HG03521 (cell line): ENCODE measurements around the gene BMP10.

Source experiments
- ATAC-seq: cut with Tn5 transposase; IDR thresholded peaks from one replicate; pipeline ENCODE4 v1.9.1; 2021; ENCODE audit warnings: mild to moderate bottlenecking, moderate library complexity; ENCODE audit not compliant: unreplicated experiment

Gene BMP10

GRCh38 chr2:68853915-68854314 is 17.3 kb downstream of the BMP10 start:
- ATAC-seq = no peak

DNA sequence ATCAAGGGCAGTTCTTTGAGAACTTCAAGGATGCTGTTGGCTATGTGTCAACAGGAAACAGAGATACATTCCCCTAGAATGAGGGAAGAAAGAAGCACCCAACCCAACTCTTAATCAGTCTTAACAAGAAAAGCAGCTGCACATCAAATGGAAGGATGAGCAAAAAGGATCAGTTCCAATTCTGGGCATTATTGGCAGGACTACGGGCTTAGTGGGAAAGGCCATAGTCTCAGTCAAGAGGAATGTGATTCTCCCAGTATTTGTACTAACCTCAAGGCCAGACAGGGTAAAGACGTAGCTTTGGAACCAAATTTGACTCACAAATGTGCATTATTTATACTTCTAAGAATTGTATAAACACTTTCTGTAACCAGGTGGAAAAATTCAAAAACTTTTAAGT is 18.2 kb downstream of the BMP10 start:
- ATAC-seq = no peak

GRCh38 chr2:68850524-68850923 is 20.7 kb downstream of the BMP10 start:
- no peak for ATAC-seq

- ATAC-seq = no peak
Observed at GRCh38 chr2:68849579-68850030, 21.6 kb downstream of the BMP10 start.

DNA sequence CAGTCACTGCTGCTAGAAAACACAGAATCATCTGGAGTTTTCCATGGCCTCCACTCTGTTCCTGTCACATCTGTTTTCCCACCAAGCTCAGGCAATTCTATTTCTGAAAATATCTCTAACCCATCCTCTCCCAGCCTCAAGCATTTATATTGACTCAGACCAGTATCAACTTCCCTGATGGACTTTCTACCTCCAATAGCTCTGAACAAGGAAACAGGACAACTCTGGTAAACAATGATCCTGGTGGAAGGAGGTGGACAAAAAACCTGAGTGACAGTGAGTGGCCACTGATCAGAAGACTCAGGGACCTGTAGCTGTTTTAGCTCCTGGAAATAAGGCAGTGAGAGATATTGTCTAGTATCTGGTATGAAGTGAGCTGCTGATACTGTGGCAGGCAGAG is 23.4 kb downstream of the BMP10 start:
- no peak for ATAC-seq

- no peak for ATAC-seq
Observed at GRCh38 chr2:68846091-68846490, 25.1 kb downstream of the BMP10 start.

- no peak for ATAC-seq
Observed at GRCh38 chr2:68845043-68845442, 26.2 kb downstream of the BMP10 start.

GRCh38 chr2:68839260-68839833 is 31.9 kb downstream of the BMP10 start:
- no peak for ATAC-seq

DNA sequence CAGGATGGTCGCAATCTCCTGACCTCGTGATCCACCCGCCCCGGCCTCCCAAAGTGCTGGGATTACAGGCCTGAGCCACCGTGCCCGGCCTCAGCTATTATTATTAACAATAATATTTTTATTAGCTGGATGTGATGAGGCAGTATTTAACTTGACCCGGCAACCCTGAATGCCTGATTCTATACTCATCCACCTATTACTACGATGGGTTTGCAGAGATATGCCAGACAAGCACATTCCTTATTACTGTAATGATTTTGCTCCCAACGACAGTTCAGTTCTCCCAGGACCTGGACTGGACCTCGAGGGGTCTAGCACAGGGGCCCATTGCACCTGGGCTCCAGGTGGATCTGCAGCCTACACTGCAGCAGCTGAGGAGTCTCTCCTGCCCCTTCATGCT is 32.6 kb downstream of the BMP10 start:
- ATAC-seq = no peak

DNA sequence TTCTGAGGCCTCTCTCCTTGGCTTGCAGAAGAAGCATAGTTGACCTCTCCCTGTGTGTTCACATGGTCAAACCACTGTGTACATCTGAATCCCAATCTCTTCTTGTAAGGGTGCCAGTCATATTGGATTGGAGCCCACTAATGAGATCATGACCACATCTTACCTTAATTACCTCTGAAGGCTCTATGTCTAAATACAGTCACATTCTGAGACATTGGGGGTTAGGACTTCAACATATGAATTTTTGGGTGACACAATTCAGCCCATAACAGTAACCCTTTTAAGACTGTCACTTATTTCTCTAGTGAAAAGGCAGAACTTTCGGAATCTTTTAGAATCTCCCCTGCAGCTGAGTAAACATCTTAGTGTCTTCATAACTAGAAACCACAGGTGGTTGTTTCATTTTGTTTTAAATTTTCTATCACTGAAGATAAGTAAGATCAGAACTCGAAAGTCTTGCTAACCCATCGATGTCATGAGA is 33.3 kb downstream of the BMP10 start:
- ATAC-seq = no peak

DNA sequence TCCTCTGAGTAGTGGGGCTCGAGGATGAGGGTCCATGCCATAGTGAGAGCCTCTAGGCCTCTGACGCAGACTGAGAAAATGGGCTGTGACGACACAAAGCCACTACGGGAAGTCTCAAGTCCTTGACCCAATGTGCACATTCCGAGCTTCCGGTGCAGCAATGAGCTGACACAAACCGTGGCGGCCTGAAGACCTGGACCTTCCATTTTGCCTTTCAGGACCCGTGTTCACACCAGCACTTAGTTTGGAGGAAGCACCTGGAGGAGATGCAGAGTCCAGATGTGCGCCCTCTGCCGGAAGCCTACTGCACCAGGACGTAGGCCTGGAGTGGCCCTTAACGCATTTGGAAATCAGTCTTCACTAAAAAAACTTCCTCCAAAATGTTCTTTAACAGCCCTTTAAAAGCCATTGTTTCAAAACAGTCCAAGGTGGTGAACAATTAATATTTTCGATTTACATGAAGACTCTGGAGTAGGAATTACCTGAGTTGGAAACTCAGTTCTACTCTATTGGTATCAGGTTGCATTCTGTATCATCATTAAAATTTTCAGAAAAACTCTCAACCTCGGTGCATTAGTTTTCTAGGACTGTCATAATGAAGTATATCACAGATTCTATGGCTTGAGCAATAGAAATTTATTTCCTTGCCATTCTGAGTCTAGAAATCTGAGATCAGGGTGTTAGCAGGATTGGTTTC is 33.9 kb downstream of the BMP10 start:
- ATAC-seq = peak; percentile 38

GRCh38 chr2:68835621-68836020 is 35.6 kb downstream of the BMP10 start:
- no peak for ATAC-seq

DNA sequence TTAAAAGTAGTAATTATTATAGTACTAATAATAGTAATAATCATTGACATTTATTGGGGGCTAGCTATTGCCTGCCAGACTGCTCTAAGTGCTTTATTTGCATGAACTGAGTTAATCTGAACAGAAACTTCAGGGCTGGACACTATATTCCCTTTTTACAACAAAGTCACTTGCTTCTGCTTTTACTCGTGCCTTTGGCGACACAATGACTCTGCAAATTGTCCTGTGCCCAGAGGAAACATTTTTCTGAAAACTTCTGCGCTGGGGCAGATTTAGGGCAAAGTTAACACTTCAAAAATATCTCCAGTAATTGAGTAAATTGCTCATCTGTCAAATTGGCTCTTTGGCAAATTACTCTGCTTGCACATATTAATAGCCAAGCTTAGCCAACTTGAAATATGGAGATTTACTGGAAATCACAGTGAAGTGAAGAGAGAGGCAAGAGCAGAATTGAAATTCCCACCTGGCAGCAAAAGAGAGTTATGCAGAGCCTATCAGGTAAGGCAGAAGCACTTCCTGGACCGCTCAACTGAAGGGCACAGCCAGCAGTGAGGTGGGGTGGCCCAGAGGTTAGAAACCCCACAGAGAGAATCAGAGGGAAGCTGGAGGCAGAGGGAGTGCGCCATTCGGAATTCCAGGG is 36.3 kb downstream of the BMP10 start:
- no peak for ATAC-seq

DNA sequence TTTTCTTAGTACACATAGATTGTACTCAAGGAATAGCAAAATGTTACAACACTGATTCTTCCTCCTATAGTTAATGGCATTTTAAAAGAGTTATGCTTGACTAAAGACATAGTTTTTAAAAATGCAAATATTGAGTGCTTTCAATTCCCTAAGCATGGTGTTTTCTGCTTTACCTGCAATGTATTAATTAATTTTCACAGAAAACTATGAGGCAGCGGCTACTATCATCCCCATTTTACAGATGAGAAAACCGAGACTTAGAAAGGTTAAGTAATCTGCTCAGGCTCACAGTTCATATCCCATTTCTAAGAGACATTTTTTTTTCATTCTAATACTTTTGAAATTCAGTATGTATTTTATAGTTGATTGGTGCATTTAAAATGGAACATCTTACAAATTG is 38.0 kb downstream of the BMP10 start:
- no peak for ATAC-seq

DNA sequence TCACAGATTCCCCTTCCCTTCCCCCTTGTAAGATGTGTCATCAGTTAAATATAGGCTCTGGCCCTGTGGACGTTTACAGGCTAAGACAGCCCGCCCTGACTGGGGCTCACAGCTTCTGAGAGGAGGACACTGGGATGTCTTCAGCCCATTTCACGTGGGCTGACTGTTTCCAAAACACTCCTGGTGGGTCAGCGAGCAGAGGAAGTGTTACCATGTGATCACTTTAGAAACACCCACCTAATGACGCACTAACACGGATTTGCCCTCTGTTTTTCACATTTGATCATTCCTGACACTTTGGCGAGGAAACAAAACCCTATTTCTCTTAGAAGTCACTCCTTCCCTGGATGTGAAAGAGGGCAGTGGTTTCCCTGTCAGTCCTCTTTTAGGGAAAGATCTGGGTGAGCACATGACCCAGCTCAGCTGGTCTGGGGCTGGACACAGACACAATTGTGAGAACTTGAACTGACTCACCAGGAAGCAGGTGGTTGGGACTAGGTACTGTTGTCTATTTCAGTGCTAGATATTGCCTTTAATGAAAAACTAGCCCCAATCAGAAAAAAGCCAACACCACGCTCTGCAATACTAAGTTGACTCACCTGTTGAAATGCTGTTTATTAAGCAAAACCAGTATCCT is 38.8 kb downstream of the BMP10 start:
- ATAC-seq = peak; percentile 48

DNA sequence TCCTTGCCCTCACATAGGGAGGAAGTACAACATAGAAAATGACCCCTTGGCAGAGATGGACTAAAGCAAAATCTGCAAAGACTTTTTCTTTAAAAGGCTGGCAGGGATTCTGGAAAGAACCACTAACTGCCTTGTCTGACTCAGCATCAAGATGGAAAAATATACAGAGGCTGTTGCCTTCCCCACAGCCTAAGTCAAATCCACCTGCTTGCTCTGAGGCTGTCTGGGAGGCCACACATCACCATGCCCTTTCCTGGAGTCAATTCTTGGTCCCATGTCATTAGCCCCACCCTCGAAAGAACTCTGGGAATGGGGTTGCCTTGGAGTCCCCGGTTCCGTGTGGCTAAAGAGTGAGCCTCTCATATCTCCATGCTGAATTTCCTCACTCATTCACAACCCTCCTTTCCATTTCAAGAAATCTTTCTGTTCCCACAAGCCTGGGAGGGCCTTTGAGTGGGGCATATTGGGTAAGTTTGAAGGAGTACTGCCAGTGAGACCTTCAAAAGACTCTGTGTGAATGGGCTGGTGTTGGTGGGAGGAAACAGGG is 39.4 kb downstream of the BMP10 start:
- no peak for ATAC-seq

- ATAC-seq = no peak
Observed at GRCh38 chr2:68829749-68830148, 41.4 kb downstream of the BMP10 start.

GRCh38 chr2:68828887-68829708 is 42.1 kb downstream of the BMP10 start:
- no peak for ATAC-seq

DNA sequence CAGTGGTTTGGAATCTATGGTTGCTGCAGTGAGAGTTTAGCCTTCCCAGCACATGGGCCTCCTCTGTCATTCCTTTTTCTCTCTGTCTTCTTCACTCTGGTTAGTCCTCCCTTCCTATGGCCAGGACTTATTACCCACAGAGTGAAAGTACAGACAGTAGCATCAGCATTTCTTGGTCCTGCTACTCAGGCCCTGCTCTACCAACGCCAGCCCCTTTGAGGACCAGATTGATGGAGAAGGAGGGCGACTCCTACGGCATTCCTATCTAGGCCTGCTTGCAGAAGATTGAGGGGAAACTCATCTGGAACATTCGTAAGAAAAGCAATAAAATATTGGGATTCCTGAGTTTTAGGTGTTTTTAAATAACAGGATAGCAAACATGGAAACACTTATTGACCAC is 43.5 kb downstream of the BMP10 start:
- no peak for ATAC-seq

DNA sequence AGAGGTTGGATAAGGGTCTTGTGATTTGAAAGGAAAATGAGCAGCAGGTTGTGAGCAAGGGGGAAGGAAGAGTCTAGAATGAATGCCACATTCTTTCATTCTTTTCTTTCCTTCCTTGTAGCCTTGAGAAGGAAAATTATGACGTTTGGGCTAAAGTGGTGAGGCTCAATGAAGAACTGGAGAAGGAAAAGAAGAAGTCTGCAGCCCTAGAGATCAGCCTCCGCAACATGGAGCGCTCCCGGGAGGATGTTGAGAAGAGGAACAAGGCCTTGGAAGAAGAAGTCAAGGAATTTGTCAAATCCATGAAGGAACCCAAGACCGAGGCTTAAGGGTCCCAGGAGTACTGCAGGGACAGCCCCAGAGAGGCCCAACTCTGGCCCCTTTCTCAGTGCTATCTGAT is 45.3 kb downstream of the BMP10 start:
- no peak for ATAC-seq

GRCh38 chr2:68824831-68825230 is 46.4 kb downstream of the BMP10 start:
- no peak for ATAC-seq
